HG03060 (cell line): ENCODE measurements around the gene CCL11.

Source experiments
- ATAC-seq: cut with Tn5 transposase; IDR thresholded peaks from one replicate; pipeline ENCODE4 v1.9.1; 2021; ENCODE audit warnings: low read depth, moderate number of reproducible peaks; ENCODE audit not compliant: unreplicated experiment

CCL11 gene

GRCh38 chr17:34285286-34285792 lies at the start of gene CCL11:
TSS of gene CCL11 (plus strand) at chr17:34285742. CDS start at chr17:34285809, 67 bp downstream.
- no peak for ATAC-seq

- ATAC-seq, result no peak
Observed at GRCh38 chr17:34236281-34236892, 49.2 kb upstream of the CCL11 start.

GRCh38 chr17:34237458-34237857 lies 48.1 kb upstream of the CCL11 start:
- ATAC-seq, result no peak

DNA sequence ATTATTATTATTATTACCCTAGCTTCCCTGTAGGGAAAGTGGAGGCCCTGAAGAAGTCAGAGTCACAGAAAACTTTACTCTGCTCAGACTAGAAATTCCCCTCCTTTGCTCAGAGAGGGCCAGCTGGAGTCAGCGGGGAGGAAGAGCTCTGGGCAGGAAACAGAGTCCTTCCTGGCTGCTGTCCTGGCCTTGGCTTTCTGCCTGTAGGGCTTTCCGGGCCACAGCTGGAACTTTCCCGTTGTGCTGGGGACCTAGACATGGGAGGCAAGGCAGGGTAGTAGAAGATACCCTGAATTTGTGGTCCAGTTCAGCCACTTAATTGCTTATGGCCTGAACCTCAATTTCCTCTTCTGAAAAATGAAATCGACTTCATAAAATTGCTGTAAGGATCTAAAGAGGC lies 44.5 kb upstream of the CCL11 start:
- no peak for ATAC-seq

GRCh38 chr17:34242587-34243363 lies 42.8 kb upstream of the CCL11 start:
- ATAC-seq, result no peak

GRCh38 chr17:34243364-34244320 lies 41.9 kb upstream of the CCL11 start:
- no peak for ATAC-seq

DNA sequence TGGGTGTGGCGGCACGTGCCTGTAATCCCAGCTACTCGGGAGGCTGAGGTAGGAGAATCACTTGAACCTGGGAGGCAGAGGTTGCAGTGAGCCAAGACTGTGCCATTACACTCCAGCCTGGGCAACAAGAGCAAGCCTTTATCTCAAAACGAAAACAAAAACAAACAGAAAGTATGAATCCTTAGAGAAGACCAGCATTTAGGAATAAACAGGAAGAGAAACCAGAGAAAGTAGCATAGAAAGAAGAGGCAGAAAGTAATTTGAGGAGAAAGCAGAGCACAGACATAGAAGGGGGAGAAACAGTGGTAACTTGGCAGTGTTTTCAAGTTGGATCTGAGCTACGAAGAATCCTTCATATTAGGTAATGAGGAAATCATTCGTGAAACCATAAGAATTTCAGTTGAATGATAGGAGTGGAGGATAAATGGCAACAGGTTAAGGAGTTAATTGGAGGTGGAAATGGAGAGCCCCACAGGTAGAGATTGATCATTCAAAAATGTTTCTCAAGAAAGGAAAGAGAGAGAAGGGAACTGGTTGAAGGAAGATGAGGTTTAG lies 40.1 kb upstream of the CCL11 start:
- ATAC-seq, result no peak

- no peak for ATAC-seq
Observed at GRCh38 chr17:34246446-34246845, 39.1 kb upstream of the CCL11 start.

DNA sequence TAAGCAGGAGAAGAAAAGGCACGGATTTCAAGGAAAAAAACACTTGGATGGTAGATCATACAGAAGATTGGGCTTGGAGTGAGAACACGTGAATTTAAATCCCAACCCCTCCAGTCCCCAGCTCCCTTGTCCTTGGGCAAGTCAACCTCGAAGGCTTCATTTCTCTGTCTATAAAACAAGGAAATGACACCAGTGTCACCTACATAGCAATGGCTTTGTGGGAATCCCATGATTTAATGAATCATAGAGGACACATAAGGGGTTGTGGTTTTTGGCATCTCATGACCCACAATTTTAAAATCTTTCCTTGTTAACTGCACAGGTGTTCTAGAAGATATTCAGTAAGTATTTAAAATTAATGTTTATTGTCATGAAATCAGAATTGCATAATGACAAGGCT lies 38.7 kb upstream of the CCL11 start:
- ATAC-seq, result no peak

DNA sequence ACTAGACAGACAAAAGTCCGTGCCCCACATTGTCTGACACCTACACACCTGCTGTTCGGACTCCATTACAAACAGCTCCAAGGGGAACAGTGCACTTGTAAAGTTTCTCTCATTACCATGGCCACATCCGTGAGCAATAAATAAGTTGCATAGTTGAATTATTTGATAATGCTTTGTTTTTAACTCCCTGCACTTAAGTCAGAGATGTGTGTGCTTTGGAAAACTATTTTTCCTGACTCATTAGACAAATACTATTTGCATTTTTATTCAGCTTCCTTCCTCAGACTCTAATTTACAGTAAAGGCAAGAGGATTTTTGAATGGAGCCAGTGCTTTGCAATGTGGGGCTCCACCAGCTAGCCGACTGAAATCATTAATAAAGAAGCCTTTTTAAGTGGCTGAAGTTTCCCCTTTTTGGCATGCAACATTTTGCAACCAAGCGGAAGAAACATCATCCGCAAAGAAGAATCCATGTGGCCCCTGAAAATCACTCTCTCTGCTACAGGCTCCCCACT lies 37.0 kb upstream of the CCL11 start:
- ATAC-seq, result no peak

DNA sequence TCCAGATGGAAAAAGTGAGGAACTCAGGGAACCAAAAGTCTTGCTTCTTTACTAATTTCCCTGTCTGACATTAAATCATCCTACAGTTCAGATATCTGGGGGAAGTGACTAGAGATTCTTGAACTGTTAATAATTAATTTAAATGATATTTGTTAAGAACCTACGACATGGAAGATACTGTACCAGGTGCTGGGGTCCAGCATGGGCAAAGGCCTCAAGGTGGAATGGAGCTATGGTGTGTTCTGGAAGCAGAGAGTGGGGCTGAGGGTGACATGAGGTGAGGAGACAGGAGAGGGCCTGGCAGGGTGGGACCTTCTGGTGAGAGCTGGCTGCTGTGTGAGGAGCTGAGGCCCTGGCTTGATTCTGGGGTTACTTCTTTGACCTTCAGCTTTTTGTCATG lies 36.5 kb upstream of the CCL11 start:
- ATAC-seq, result no peak

- ATAC-seq, result no peak
Observed at GRCh38 chr17:34249478-34249877, 36.1 kb upstream of the CCL11 start.

- ATAC-seq, result no peak
Observed at GRCh38 chr17:34251186-34251585, 34.4 kb upstream of the CCL11 start.

- no peak for ATAC-seq
Observed at GRCh38 chr17:34252095-34252443, 33.5 kb upstream of the CCL11 start.

GRCh38 chr17:34252444-34253138 lies 33.0 kb upstream of the CCL11 start:
- ATAC-seq, result no peak

DNA sequence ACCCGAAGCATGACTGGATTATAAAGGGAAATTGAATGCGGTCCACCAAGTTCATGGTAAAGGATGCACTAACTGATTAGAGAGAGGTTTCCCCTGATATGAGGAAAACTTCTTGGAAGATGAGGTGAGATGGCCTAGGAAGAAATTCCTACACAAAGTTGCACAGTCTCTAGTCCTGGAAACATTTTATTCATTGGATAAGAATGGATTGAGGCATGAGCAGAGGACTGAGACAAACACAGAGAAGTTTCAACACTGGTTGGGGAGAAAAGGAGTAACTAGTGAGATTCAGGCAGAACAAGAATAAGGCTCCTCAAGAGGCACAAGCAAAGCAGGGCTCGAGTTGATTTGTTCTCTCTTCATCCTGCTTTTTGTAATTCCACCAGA lies 32.4 kb upstream of the CCL11 start:
- no peak for ATAC-seq

DNA sequence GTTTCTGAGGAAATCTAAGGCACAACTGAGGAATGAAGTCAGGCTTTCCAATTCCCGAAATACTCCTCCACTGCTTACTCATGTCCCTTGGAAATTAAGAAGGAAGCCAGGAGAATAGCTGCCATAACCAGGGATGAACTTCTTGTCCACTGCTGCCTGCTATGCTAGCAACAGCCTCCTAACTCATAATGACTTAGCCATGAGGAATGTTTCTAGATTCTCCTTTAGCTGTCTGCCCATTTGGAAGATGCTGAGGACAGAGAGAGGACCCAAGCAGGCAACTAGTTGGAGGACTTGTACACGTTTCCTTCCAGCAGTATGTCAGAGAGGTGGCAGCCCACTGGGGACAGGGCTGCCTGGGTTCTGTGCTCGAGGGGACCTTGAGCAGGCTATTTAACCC lies 31.4 kb upstream of the CCL11 start:
- ATAC-seq, result no peak

DNA sequence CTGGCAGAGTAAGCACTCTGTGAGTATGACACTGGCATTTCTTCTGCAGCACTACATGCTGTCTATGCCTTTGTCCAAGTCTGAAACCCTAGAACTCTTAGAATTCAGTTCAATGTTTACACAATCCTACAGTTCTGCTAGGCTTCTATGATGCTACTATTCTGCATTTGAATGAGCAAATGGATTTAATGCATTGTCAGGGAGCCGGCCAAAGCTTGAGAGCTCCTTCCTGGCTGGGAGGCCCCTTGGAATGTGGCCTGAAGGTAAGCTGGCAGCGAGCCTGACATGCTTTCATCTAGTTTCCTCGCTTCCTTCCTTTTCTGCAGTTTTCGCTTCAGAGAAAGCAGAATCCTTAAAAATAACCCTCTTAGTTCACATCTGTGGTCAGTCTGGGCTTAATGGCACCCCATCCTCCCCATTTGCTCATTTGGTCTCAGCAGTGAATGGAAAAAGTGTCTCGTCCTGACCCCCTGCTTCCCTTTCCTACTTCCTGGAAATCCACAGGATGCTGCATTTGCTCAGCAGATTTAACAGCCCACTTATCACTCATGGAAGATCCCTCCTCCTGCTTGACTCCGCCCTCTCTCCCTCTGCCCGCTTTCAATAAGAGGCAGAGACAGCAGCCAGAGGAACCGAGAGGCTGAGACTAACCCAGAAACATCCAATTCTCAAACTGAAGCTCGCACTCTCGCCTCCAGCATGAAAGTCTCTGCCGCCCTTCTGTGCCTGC lies 30.7 kb upstream of the CCL11 start, which contains the start of gene CCL2:
TSS of gene CCL2 (plus strand) at position 635 of the 730 bp plus-strand sequence. CDS start at position 700, 65 bp downstream.
- ATAC-seq, result no peak

GRCh38 chr17:34255381-34255732 lies 30.2 kb upstream of the CCL11 start:
- no peak for ATAC-seq
